Tibial nerve (tissue), 3 donors: ENCODE results near the gene MUCL3.

Experiments
- POLR2A ChIP-seq, 2 donors: fragments of 450-650 bp; IDR thresholded peaks; one replicate each; pipeline ENCODE4 v1.6.1; 2017; ENCODE audit warnings: antibody characterized with exemption in 2 of 2, mild to moderate bottlenecking in 2 of 2, moderate library complexity in 2 of 2
- TF ChIP-seq, protein P1 (sequence below), 5 experiments: fragments of 200-600 bp in 3 of 5; fragments of 450-650 bp in 2 of 5; sonication (generic) in 3 of 5; IDR thresholded peaks; one replicate each; pipeline ENCODE4 v1.5.1; 2016 to 2019; ENCODE audit warnings: antibody characterized with exemption in 5 of 5, mild to moderate bottlenecking in 3 of 5, moderate library complexity in 2 of 5

DNA sequence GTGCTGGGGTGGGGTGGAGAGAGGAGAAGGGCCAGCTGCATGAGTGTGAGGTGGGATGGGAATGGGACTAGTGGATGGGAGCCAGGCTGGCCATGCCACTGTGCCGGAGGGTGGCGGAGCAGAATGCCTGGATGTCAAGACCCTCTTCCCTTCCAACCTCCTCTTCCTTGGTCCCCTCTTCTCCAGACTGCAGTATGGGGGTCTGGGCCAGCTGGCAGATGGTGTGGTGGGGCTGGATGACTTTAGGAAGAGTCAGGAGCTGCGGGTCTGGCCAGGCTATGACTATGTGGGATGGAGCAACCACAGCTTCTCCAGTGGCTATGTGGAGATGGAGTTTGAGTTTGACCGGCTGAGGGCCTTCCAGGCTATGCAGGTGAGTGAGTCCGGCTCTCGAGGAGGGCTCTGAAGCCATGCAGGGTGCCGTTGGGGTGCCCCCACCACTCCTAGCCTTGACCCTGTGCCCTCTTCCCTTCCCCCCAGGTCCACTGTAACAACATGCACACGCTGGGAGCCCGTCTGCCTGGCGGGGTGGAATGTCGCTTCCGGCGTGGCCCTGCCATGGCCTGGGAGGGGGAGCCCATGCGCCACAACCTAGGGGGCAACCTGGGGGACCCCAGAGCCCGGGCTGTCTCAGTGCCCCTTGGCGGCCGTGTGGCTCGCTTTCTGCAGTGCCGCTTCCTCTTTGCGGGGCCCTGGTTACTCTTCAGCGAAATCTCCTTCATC, 48.8 kb upstream of the MUCL3 start:
- TF ChIP-seq POLR2A (IDR thresholded peaks at IDR 0.05), result no peak
- TF ChIP-seq, protein P1, sequence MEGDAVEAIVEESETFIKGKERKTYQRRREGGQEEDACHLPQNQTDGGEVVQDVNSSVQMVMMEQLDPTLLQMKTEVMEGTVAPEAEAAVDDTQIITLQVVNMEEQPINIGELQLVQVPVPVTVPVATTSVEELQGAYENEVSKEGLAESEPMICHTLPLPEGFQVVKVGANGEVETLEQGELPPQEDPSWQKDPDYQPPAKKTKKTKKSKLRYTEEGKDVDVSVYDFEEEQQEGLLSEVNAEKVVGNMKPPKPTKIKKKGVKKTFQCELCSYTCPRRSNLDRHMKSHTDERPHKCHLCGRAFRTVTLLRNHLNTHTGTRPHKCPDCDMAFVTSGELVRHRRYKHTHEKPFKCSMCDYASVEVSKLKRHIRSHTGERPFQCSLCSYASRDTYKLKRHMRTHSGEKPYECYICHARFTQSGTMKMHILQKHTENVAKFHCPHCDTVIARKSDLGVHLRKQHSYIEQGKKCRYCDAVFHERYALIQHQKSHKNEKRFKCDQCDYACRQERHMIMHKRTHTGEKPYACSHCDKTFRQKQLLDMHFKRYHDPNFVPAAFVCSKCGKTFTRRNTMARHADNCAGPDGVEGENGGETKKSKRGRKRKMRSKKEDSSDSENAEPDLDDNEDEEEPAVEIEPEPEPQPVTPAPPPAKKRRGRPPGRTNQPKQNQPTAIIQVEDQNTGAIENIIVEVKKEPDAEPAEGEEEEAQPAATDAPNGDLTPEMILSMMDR (IDR thresholded peaks at IDR 0.05), result no peak
